PC-9 (cell line): ENCODE results near the gene TMEM52. TPM values are rescaled to one million over a fixed set of nuclear protein-coding genes. Genes with fewer than 3 reads are reported as not detected.

ENCODE experiments used
- BruUV-seq: library from RNA; stranded (reverse); fragments of 400-500 nt; replicated peaks from 2 replicates; lab custom pipeline; 2021; lab: Mats Ljungman, UMichigan
- CTCF ChIA-PET: fragments of 300-600 bp; sonication (Branson Sonifier 250); formaldehyde crosslinking; loops from one replicate; lab custom pipeline; 2022; ENCODE audit warnings: antibody characterized with exemption; lab: Charles Lee
- POLR2A ChIA-PET: fragments of 300-600 bp; sonication (Branson Sonifier 250); formaldehyde crosslinking; loops from one replicate; lab custom pipeline; 2022; ENCODE audit warnings: antibody characterized with exemption; ENCODE audit not compliant: unreplicated experiment; lab: Charles Lee
- DNase-seq, 2 experiments: peaks; one replicate each; pipeline versions ENCODE4 v3.0.0 to v3.0.0-alpha.2; 2015 to 2022; ENCODE audit warnings: mixed read lengths in 1 of 2
- H2AFZ ChIP-seq: fragments of 200-600 bp; sonication (generic); 2 replicates; pipeline ENCODE4 v1.8.1; 2017; ENCODE audit warnings: antibody characterized with exemption
- H3F3A ChIP-seq: fragments of 200-600 bp; sonication (generic); 2 replicates; pipeline ENCODE4 v1.8.1; 2017; ENCODE audit warnings: antibody characterized with exemption, mild to moderate bottlenecking, low read depth; ENCODE audit not compliant: insufficient read depth
- H3K27ac ChIP-seq: fragments of 200-600 bp; sonication (generic); 2 replicates; pipeline ENCODE4 v1.6.1; 2016; ENCODE audit warnings: mixed run types
- H3K27me3 ChIP-seq: fragments of 200-600 bp; sonication (generic); 2 replicates; pipeline ENCODE4 v1.6.1; 2016; ENCODE audit warnings: low read depth, mixed run types; ENCODE audit not compliant: insufficient read depth
- H3K36me3 ChIP-seq: fragments of 200-600 bp; sonication (generic); 2 replicates; pipeline ENCODE4 v1.6.1; 2016; ENCODE audit warnings: low read depth, mixed run types
- H3K4me1 ChIP-seq: fragments of 200-600 bp; sonication (generic); replicated peaks from 2 replicates; pipeline ENCODE4 v1.6.1; 2016; ENCODE audit warnings: mixed run types; ENCODE audit not compliant: insufficient read depth
- H3K4me2 ChIP-seq: fragments of 200-600 bp; sonication (generic); 2 replicates; pipeline ENCODE4 v1.6.1; 2017; ENCODE audit warnings: mixed run types
- H3K4me3 ChIP-seq: fragments of 200-600 bp; sonication (generic); 2 replicates; pipeline ENCODE4 v1.6.1; 2016; ENCODE audit warnings: mixed run types
- H3K79me2 ChIP-seq: fragments of 200-600 bp; sonication (generic); 2 replicates; pipeline ENCODE4 v1.6.1; 2017; ENCODE audit warnings: low read depth, mixed run types
- H3K9me2 ChIP-seq: fragments of 200-600 bp; sonication (generic); 2 replicates; pipeline ENCODE4 v1.8.1; 2017; ENCODE audit warnings: mild to moderate bottlenecking; ENCODE audit not compliant: insufficient read depth
- H3K9me3 ChIP-seq: fragments of 200-600 bp; sonication (generic); 2 replicates; pipeline ENCODE4 v1.8.1; 2016; ENCODE audit warnings: low read depth; ENCODE audit not compliant: insufficient read depth
- H4K20me1 ChIP-seq: fragments of 200-600 bp; sonication (generic); 2 replicates; pipeline ENCODE4 v1.8.1; 2017; ENCODE audit not compliant: insufficient read depth
- EZH2 ChIP-seq: fragments of 200-600 bp; sonication (generic); IDR thresholded peaks from 2 replicates; pipeline ENCODE4 v1.8.0; 2017; ENCODE audit warnings: antibody characterized with exemption, low read depth
- intact Hi-C: fragments of 100-400 bp; cut with micrococcal nuclease; formaldehyde crosslinking; loops from one replicate; pipeline ENCODE4 v1.10.0; 2022; ENCODE audit not compliant: unreplicated experiment
- total RNA-seq: library from RNA; stranded (reverse); gene quantifications from 2 replicates; pipeline ENCODE4 v1.2.3, GENCODE V29; 2021
- TF ChIP-seq, protein P1 (sequence below): fragments of 200-600 bp; sonication (generic); conservative IDR thresholded peaks from 2 replicates; pipeline ENCODE4 v1.6.1; 2017; ENCODE audit warnings: mixed run types, antibody characterized with exemption, mild to moderate bottlenecking, moderate library complexity

Gene TMEM52
- total RNA-seq, 1 experiment from 2014 or later: 7.4 TPM

GRCh38 chr1:1959840-1960479 is 40.9 kb upstream of the TMEM52 start:
- Histone ChIP-seq H3K27me3 (peaks cover 54% of the 10 kb centered on the region), H3K27ac (no peak overlapping the region), H3K36me3 (no peaks in the 10 kb centered on the region), H3F3A (no peaks in the 10 kb centered on the region), H3K4me2 (peak overlapping the region; percentile 60), H3K9me2 (no peaks in the 10 kb centered on the region), H3K4me3 (no peak overlapping the region), H3K9me3 (no peaks in the 10 kb centered on the region), H4K20me1 (no peaks in the 10 kb centered on the region), H2AFZ (no peak overlapping the region), H3K79me2 (no peaks in the 10 kb centered on the region), H3K4me1 (no peaks in the 10 kb centered on the region)
- DNase-seq: peak; percentile 61 to 83
- intact Hi-C loops: loop anchor here (1.0 kb wide), 1 partner anchor 85 kb away; no protein-coding TSS in a partner anchor
- no TSS peak for BruUV-seq
- POLR2A ChIA-PET: interaction anchor here (0.5 kb wide), 1 partner anchor 37 kb away, joined by 4 read pairs; no protein-coding TSS in a partner anchor
- CTCF ChIA-PET: interaction anchor here (0.5 to 0.8 kb wide), 4 partner anchors 50 to 266 kb away, joined by 3 to 4 read pairs (median 4); no protein-coding TSS in a partner anchor
- TF ChIP-seq EZH2: no peak
- TF ChIP-seq, protein P1, sequence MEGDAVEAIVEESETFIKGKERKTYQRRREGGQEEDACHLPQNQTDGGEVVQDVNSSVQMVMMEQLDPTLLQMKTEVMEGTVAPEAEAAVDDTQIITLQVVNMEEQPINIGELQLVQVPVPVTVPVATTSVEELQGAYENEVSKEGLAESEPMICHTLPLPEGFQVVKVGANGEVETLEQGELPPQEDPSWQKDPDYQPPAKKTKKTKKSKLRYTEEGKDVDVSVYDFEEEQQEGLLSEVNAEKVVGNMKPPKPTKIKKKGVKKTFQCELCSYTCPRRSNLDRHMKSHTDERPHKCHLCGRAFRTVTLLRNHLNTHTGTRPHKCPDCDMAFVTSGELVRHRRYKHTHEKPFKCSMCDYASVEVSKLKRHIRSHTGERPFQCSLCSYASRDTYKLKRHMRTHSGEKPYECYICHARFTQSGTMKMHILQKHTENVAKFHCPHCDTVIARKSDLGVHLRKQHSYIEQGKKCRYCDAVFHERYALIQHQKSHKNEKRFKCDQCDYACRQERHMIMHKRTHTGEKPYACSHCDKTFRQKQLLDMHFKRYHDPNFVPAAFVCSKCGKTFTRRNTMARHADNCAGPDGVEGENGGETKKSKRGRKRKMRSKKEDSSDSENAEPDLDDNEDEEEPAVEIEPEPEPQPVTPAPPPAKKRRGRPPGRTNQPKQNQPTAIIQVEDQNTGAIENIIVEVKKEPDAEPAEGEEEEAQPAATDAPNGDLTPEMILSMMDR: peak; percentile 91

- BruUV-seq: no TSS peak
- intact Hi-C loops: no loop called here
- Histone ChIP-seq H3K9me3 (no peaks in the 10 kb centered on the region), H3K36me3 (no peaks in the 10 kb centered on the region), H3K9me2 (no peaks in the 10 kb centered on the region), H3F3A (no peaks in the 10 kb centered on the region), H3K4me1 (no peaks in the 10 kb centered on the region), H2AFZ (no peak overlapping the region), H3K27me3 (peaks cover 50% of the 10 kb centered on the region), H3K4me3 (no peak overlapping the region), H3K79me2 (no peaks in the 10 kb centered on the region), H3K4me2 (peak overlapping the region; percentile 60), H3K27ac (no peak overlapping the region), H4K20me1 (no peaks in the 10 kb centered on the region)
- DNase-seq: no peak
- TF ChIP-seq, protein P1: no peak
- TF ChIP-seq EZH2: no peak
- ChIA-PET POLR2A (no interaction called here), CTCF (no interaction called here)
These were observed 40.4 kb upstream of the TMEM52 start for GRCh38 chr1:1959459-1959839.

DNA sequence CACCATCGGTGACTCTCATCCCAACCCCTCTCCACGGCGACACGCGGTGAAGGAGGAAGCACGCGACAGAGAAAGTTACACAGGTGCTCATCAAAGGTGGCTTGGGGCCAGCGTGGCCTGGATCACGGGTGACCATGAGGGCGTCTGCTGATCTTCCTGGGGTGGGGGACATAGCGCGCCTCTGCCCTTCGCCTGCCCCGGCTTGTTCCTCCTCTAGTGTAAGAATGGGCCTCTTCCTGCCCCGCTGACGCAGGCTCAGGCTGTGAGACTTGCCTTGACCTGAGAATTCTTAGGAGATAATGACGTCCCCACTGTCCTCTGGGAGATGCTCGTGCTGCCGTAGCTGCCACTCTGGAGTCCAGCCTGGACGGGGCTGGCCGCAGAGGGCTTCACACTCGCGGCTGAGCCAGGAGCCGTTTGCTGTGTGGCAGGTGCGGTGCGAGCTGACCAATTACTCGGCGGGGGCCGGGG is 39.0 kb upstream of the TMEM52 start:
- Histone ChIP-seq H3K9me2 (no peaks in the 10 kb centered on the region), H4K20me1 (no peaks in the 10 kb centered on the region), H3F3A (no peaks in the 10 kb centered on the region), H3K4me3 (no peak overlapping the region), H3K4me1 (no peaks in the 10 kb centered on the region), H2AFZ (no peak overlapping the region), H3K27ac (no peak overlapping the region), H3K79me2 (no peaks in the 10 kb centered on the region), H3K9me3 (no peaks in the 10 kb centered on the region), H3K4me2 (no peak overlapping the region), H3K27me3 (peaks cover 49% of the 10 kb centered on the region), H3K36me3 (no peaks in the 10 kb centered on the region)
- ChIA-PET CTCF (no interaction called here), POLR2A (no interaction called here)
- intact Hi-C loops: no loop called here
- TF ChIP-seq EZH2: no peak
- TF ChIP-seq, protein P1: no peak
- no peak for DNase-seq
- no TSS peak for BruUV-seq
